Mammary epithelial cell (primary cell): ENCODE data around the gene ZNF79.

Source experiments
- EZH2 ChIP-seq: IDR thresholded peaks from 2 replicates; pipeline ENCODE4 v1.6.1; 2012; ENCODE audit warnings: low read length, inconsistent platforms, borderline replicate concordance
- TF ChIP-seq, protein P1 (sequence below), 2 donors: IDR thresholded peaks in 1 of 2; conservative IDR thresholded peaks in 1 of 2; 2 replicates each; pipeline ENCODE4 v1.5.1; 2011 to 2012; ENCODE audit warnings: inconsistent platforms in 2 of 2, low read length in 2 of 2, mild to moderate bottlenecking in 2 of 2, control low read depth in 1 of 2, low read depth in 1 of 2; ENCODE audit not compliant: insufficient read depth in 1 of 2; ENCODE audit errors: extremely low read depth in 1 of 2

DNA sequence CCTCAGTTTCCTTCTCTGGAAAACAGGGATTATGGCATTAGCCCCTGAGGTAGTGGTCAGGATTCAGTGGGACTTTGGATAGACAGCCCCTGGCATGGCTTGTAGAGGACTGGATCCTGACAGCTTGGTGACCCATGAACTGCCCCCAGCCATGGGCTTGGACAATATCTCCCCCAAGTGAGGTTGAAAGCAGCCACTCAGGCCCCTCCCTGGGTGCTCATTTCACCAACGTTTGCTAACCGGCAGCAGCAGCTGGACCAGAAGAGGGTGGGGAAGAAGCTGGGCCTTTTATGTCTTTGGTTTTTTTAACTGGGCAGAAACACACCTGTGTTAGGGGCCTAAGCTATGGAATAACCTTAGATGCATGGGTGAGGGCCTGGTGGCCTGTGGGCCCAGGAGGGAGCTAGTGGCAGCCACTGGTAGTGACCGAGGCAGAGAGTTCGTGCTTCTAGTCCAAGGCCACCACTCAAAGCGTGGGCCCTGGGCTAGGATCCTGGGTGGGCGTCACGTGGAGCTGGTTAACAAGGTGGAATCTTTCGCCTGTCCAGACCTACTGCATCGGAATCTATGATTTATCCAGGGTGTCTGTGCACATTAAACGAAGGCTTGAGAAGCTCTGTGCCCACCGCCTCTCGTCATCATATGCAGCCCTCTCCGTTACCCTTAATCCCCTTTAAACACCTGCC lies 25.3 kb upstream of the ZNF79 start:
- TF ChIP-seq EZH2: no peak
- TF ChIP-seq, protein P1, sequence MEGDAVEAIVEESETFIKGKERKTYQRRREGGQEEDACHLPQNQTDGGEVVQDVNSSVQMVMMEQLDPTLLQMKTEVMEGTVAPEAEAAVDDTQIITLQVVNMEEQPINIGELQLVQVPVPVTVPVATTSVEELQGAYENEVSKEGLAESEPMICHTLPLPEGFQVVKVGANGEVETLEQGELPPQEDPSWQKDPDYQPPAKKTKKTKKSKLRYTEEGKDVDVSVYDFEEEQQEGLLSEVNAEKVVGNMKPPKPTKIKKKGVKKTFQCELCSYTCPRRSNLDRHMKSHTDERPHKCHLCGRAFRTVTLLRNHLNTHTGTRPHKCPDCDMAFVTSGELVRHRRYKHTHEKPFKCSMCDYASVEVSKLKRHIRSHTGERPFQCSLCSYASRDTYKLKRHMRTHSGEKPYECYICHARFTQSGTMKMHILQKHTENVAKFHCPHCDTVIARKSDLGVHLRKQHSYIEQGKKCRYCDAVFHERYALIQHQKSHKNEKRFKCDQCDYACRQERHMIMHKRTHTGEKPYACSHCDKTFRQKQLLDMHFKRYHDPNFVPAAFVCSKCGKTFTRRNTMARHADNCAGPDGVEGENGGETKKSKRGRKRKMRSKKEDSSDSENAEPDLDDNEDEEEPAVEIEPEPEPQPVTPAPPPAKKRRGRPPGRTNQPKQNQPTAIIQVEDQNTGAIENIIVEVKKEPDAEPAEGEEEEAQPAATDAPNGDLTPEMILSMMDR (conservative IDR thresholded peaks at IDR 0.05 in 1 of 2, IDR thresholded peaks at IDR 0.05 in 1 of 2; ENCODE audit: extremely low read depth in 1 of 2, insufficient read depth in 1 of 2, low read depth in 1 of 2, low read length in 2 of 2): no peak
